IMR-90 (cell line): ENCODE data around the gene TEX47. TPM values are rescaled to one million over a fixed set of nuclear protein-coding genes. Genes with fewer than 3 reads are reported as not detected.

Experiments
- ATAC-seq: fragments of 200-7000 bp; cut with Tn5 transposase; 2 replicates; pipeline ENCODE4 v1.9.1; 2020; ENCODE audit warnings: low read depth, mild to moderate bottlenecking, moderate library complexity
- BruUV-seq: library from RNA; stranded (reverse); fragments of 400-500 nt; replicated peaks from 2 replicates; lab custom pipeline; 2021; lab: Mats Ljungman, UMichigan
- CTCF ChIA-PET: fragments of 300-600 bp; formaldehyde crosslinking; extraction: SDS; loops from one replicate; lab custom pipeline; 2021; ENCODE audit warnings: antibody characterized with exemption; lab: Yijun Ruan, JAX
- POLR2A ChIA-PET: fragments of 300-600 bp; sonication (Branson Sonifier 250); formaldehyde crosslinking; loops from one replicate; lab custom pipeline; 2022; ENCODE audit warnings: antibody characterized with exemption; ENCODE audit not compliant: unreplicated experiment; lab: Charles Lee
- DNase-seq: peaks from one replicate; pipeline ENCODE4 v3.0.0; 2013
- H2AFZ ChIP-seq: replicated peaks from 2 replicates; pipeline ENCODE3; 2013; ENCODE audit warnings: low read length, mild to moderate bottlenecking; ENCODE audit not compliant: poor library complexity
- H2AK5ac ChIP-seq: 2 replicates; pipeline ENCODE4 v1.6.1; 2013; ENCODE audit warnings: low read depth, low read length, inconsistent platforms
- H2AK9ac ChIP-seq: replicated peaks from 2 replicates; pipeline ENCODE3; 2013; ENCODE audit warnings: mild to moderate bottlenecking, low read depth, low read length, moderate library complexity; ENCODE audit not compliant: poor library complexity
- H2BK120ac ChIP-seq: 2 replicates; pipeline ENCODE4 v1.6.1; 2013; ENCODE audit warnings: low read depth, low read length, inconsistent platforms
- H2BK15ac ChIP-seq: 3 replicates; pipeline ENCODE4 v1.6.1; 2013; ENCODE audit warnings: low read depth, low read length, inconsistent platforms
- H2BK20ac ChIP-seq: 2 replicates; pipeline ENCODE4 v1.6.1; 2013; ENCODE audit warnings: low read depth, mild to moderate bottlenecking, inconsistent platforms, low read length, moderate library complexity
- H2BK5ac ChIP-seq: 2 replicates; pipeline ENCODE4 v1.6.1; 2013; ENCODE audit warnings: mild to moderate bottlenecking, low read depth, low read length, inconsistent platforms; ENCODE audit not compliant: poor library complexity, severe bottlenecking
- H3K14ac ChIP-seq: replicated peaks from 2 replicates; pipeline ENCODE4 v1.6.1; 2013; ENCODE audit warnings: low read depth, low read length, inconsistent platforms
- H3K18ac ChIP-seq: 2 replicates; pipeline ENCODE4 v1.6.1; 2013; ENCODE audit warnings: low read depth, low read length, control low read depth
- H3K23ac ChIP-seq: 2 replicates; pipeline ENCODE4 v1.6.1; 2013; ENCODE audit warnings: low read depth, low read length, inconsistent platforms
- H3K27ac ChIP-seq: 2 replicates; pipeline ENCODE4 v1.5.1; 2013; ENCODE audit warnings: mild to moderate bottlenecking, control low read depth, low read length; ENCODE audit not compliant: insufficient read depth
- H3K27me3 ChIP-seq: 2 replicates; pipeline ENCODE4 v1.6.1; 2013; ENCODE audit warnings: low read length; ENCODE audit not compliant: control insufficient read depth, insufficient read depth
- H3K36me3 ChIP-seq: 2 replicates; pipeline ENCODE4 v1.6.1; 2013; ENCODE audit warnings: low read length, mixed read lengths; ENCODE audit not compliant: control insufficient read depth, insufficient read depth
- H3K4ac ChIP-seq: 2 replicates; pipeline ENCODE4 v1.6.1; 2013; ENCODE audit warnings: low read depth, low read length, inconsistent platforms
- H3K4me1 ChIP-seq: 2 replicates; pipeline ENCODE4 v1.6.1; 2013; ENCODE audit warnings: low read length, mixed read lengths; ENCODE audit not compliant: control insufficient read depth, insufficient read depth
- H3K4me2 ChIP-seq: 2 replicates; pipeline ENCODE4 v1.6.1; 2013; ENCODE audit warnings: low read depth, mild to moderate bottlenecking, control low read depth, low read length, moderate library complexity
- H3K4me3 ChIP-seq: 2 replicates; pipeline ENCODE4 v1.5.1; 2013; ENCODE audit warnings: low read depth, mild to moderate bottlenecking, control low read depth, low read length, moderate library complexity; ENCODE audit not compliant: insufficient read depth
- H3K56ac ChIP-seq: 2 replicates; pipeline ENCODE4 v1.6.1; 2013; ENCODE audit warnings: low read length, inconsistent platforms; ENCODE audit not compliant: insufficient read depth; ENCODE audit errors: extremely low read depth
- H3K79me1 ChIP-seq, 2 experiments: 2 replicates each; pipeline ENCODE4 v1.6.1; 2013; ENCODE audit warnings: low read length in 2 of 2, inconsistent platforms in 1 of 2, low read depth in 1 of 2
- H3K9ac ChIP-seq: 2 replicates; pipeline ENCODE4 v1.6.1; 2013; ENCODE audit warnings: low read depth, low read length, control low read depth
- H3K9me1 ChIP-seq: 2 replicates; pipeline ENCODE4 v1.6.1; 2013; ENCODE audit warnings: low read length, inconsistent platforms; ENCODE audit not compliant: insufficient read depth
- H3K9me3 ChIP-seq: 2 replicates; pipeline ENCODE4 v1.6.1; 2013; ENCODE audit warnings: low read length; ENCODE audit not compliant: control insufficient read depth, insufficient read depth
- H4K20me1 ChIP-seq: 2 replicates; pipeline ENCODE4 v1.6.1; 2013; ENCODE audit warnings: low read length, inconsistent platforms; ENCODE audit not compliant: insufficient read depth
- H4K5ac ChIP-seq: 2 replicates; pipeline ENCODE4 v1.6.1; 2013; ENCODE audit warnings: mild to moderate bottlenecking, low read depth, low read length, control low read depth
- H4K8ac ChIP-seq, 2 experiments: 2 replicates each; pipeline ENCODE4 v1.6.1; 2013; ENCODE audit warnings: low read depth in 2 of 2, low read length in 2 of 2, control low read depth in 1 of 2, inconsistent platforms in 1 of 2
- H4K91ac ChIP-seq: 2 replicates; pipeline ENCODE4 v1.6.1; 2013; ENCODE audit warnings: low read depth, low read length, inconsistent platforms; ENCODE audit not compliant: insufficient read depth
- CHD1 ChIP-seq: IDR thresholded peaks from 2 replicates; pipeline ENCODE4 v1.6.1; 2012; ENCODE audit warnings: low read depth, low read length, improper control_type of control experiment
- ELK1 ChIP-seq: fragments of 150-350 bp; IDR thresholded peaks from 2 replicates; pipeline ENCODE4 v1.6.1; 2016; ENCODE audit warnings: low read depth, mild to moderate bottlenecking, low read length, moderate library complexity, borderline replicate concordance
- FOS ChIP-seq: fragments of 150-350 bp; IDR thresholded peaks from 2 replicates; pipeline ENCODE4 v1.6.1; 2016; ENCODE audit warnings: low read depth, low read length
- MAZ ChIP-seq: IDR thresholded peaks from 2 replicates; pipeline ENCODE4 v1.6.1; 2012; ENCODE audit warnings: low read depth, mild to moderate bottlenecking, low read length, improper control_type of control experiment, moderate library complexity, borderline replicate concordance
- MXI1 ChIP-seq: IDR thresholded peaks from 2 replicates; pipeline ENCODE4 v1.6.1; 2012; ENCODE audit warnings: low read depth, mild to moderate bottlenecking, low read length, moderate library complexity, borderline replicate concordance
- RAD21 ChIP-seq: IDR thresholded peaks from 2 replicates; pipeline ENCODE4 v1.6.1; 2012; ENCODE audit warnings: low read length, improper control_type of control experiment
- RFX5 ChIP-seq: IDR thresholded peaks from 2 replicates; pipeline ENCODE4 v1.8.0; 2012; ENCODE audit warnings: low read depth, mild to moderate bottlenecking, low read length, moderate library complexity
- SMC3 ChIP-seq: fragments of 150-350 bp; IDR thresholded peaks from 2 replicates; pipeline ENCODE4 v1.6.1; 2016; ENCODE audit warnings: low read depth, mild to moderate bottlenecking, antibody characterized with exemption, low read length, moderate library complexity
- WGBS, 2 experiments: methylation state at CpG; one replicate each; pipeline versions ENCODE4 v1.1.5 to v1.1.7; 2013; ENCODE audit warnings: missing lambda C conversion rate in 2 of 2; ENCODE audit not compliant: insufficient read length in 1 of 2; ENCODE audit errors: extremely low coverage in 2 of 2; 5-methylcytosine and 5-hydroxymethylcytosine counted together
- dilution Hi-C: fragments of 300-500 bp; cut with HindIII; formaldehyde crosslinking; loops from one replicate; pipeline ENCODE4 v1.14.3; 2018; ENCODE audit warnings: low sequenced_read_pairs; ENCODE audit not compliant: unreplicated experiment
- in situ Hi-C: fragments of 300-500 bp; cut with MboI; formaldehyde crosslinking; loops from 3 replicates; pipeline ENCODE4 v1.14.3; 2019; ENCODE audit warnings: low sequenced_read_pairs, inconsistent platforms, mixed read lengths
- intact Hi-C: fragments of 100-400 bp; cut with micrococcal nuclease; formaldehyde crosslinking; loops from 2 replicates; pipeline ENCODE4 v1.10.0; 2022
- polyA plus RNA-seq, 3 experiments: library from polyadenylated mRNA; depleted of rRNA; stranded (reverse); fragments of >200 nt; gene quantifications; 2 replicates each; pipeline ENCODE4 v1.2.3, GENCODE V29; 2012; ENCODE audit warnings: low replicate concordance in 1 of 3
- total RNA-seq: library from RNA; depleted of rRNA; stranded (reverse); fragments of >200 nt; gene quantifications from 2 replicates; pipeline ENCODE4 v1.2.3, GENCODE V29; 2012

TEX47 gene
- total and polyA plus RNA-seq, 2 of the 4 experiments (the other 2 are of a cell fraction), result not detected

- Histone ChIP-seq H2AFZ (no peak overlapping the region), H2BK20ac (no peak overlapping the region), H3K23ac (no peak overlapping the region), H2AK5ac (no peak overlapping the region), H3K4me2 (no peak overlapping the region), H3K9ac (no peak overlapping the region), H4K20me1 (no peaks in the 10 kb centered on the region), H3K27ac (no peak overlapping the region), H3K4me3 (no peak overlapping the region), H4K5ac (no peak overlapping the region), H2BK120ac (no peak overlapping the region), H3K18ac (no peak overlapping the region), H3K36me3 (no peaks in the 10 kb centered on the region), H3K4ac (no peak overlapping the region), H2AK9ac (no peak overlapping the region), H2BK15ac (no peak overlapping the region), H3K9me3 (no peaks in the 10 kb centered on the region), H4K8ac (no peak overlapping the region), H4K91ac (no peak overlapping the region), H3K56ac (no peak overlapping the region), H3K4me1 (no peaks in the 10 kb centered on the region), H3K27me3 (no peaks in the 10 kb centered on the region; the same call in 1 of the 2 replicates), H3K9me1 (no peaks in the 10 kb centered on the region), H3K14ac (no peak overlapping the region), H2BK5ac (no peak overlapping the region), H3K79me1 (no peaks in the 10 kb centered on the region)
- in situ Hi-C loops, result no loop called here
- BruUV-seq, result no TSS peak
- ChIA-PET CTCF (interaction anchor here (0.8 kb wide), 1 partner anchor 504 kb away, joined by 3 read pairs; no protein-coding TSS in a partner anchor), POLR2A (no interaction called here)
- dilution Hi-C loops, result no loop called here
- DNase-seq (no peak), ATAC-seq (no peak)
- WGBS, 2 experiments, result no CpG with 5 or more reads among the region's 2 CpGs
- TF ChIP-seq MAZ, result no peak
- TF ChIP-seq CHD1, result no peak
- no peak for TF ChIP-seq MXI1
- TF ChIP-seq RAD21, result no peak
- TF ChIP-seq FOS, result no peak
- no peak for TF ChIP-seq RFX5
- TF ChIP-seq SMC3, result no peak
- no peak for TF ChIP-seq ELK1
- intact Hi-C loops, result no loop called here
Observed at GRCh38 chr7:88757371-88757770, 38.2 kb downstream of the TEX47 start.
